Stomach (tissue), 4 donors: ENCODE measurements around the gene MAPK1.

Experiments
- EP300 ChIP-seq: sonication (generic); formaldehyde crosslinking; IDR thresholded peaks from one replicate; pipeline ENCODE4 v1.6.1; 2017; ENCODE audit warnings: antibody characterized with exemption
- POLR2A ChIP-seq, 4 donors: fragments of 450-650 bp; IDR thresholded peaks; one replicate each; pipeline ENCODE4 v1.6.1; 2016; ENCODE audit warnings: antibody characterized with exemption in 4 of 4, control low read depth in 2 of 4, mild to moderate bottlenecking in 1 of 4, moderate library complexity in 1 of 4
- POLR2AphosphoS5 ChIP-seq, 3 donors: sonication (generic); formaldehyde crosslinking; IDR thresholded peaks; one replicate each; pipeline ENCODE4 v1.6.1; 2016; ENCODE audit warnings: antibody characterized with exemption in 3 of 3
- TF ChIP-seq, protein P1 (sequence below), 7 experiments: fragments of 450-650 bp in 4 of 7; fragments of 200-600 bp in 3 of 7; sonication (generic) in 3 of 7; IDR thresholded peaks; one replicate each; pipeline ENCODE4 v1.5.1; 2016 to 2019; ENCODE audit warnings: antibody characterized with exemption in 7 of 7, control low read depth in 2 of 7, mild to moderate bottlenecking in 1 of 7

DNA sequence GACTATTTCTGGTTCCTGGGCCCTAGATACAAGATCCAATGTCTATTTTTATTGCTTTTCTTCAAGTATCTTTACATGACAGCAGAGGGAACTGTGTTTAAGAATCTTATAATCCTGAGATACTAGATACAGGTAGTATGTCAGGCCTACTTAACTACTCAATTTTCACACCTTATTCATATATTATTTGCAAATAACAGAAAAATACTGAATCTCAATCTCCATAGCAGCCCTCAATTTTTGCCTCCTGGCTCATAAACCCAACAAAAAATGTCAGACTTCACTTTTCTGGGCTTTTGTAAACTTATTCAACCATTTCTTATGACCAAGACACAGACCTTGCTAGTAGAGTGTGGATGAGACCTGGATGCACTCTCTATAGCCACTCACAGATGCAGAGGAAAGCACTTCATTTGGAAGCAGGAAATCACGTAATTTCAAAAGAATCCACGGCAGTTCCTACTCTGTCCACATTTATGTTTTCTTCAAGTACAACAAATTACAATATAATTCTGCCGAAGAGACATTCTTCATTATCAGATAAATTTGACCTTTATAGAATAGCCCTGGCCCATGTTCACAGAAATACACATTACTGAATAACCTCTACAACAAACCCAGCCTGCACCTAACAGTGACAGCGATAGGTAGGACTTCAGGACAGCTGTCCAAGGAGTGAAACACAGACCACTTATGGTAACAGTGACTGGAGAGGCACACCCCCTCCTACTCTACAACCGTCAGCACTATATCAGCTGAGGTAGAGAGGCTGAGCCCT is 69.8 kb downstream of the MAPK1 start:
- no peak for TF ChIP-seq POLR2A (IDR thresholded peaks at IDR 0.05)
- TF ChIP-seq, protein P1, sequence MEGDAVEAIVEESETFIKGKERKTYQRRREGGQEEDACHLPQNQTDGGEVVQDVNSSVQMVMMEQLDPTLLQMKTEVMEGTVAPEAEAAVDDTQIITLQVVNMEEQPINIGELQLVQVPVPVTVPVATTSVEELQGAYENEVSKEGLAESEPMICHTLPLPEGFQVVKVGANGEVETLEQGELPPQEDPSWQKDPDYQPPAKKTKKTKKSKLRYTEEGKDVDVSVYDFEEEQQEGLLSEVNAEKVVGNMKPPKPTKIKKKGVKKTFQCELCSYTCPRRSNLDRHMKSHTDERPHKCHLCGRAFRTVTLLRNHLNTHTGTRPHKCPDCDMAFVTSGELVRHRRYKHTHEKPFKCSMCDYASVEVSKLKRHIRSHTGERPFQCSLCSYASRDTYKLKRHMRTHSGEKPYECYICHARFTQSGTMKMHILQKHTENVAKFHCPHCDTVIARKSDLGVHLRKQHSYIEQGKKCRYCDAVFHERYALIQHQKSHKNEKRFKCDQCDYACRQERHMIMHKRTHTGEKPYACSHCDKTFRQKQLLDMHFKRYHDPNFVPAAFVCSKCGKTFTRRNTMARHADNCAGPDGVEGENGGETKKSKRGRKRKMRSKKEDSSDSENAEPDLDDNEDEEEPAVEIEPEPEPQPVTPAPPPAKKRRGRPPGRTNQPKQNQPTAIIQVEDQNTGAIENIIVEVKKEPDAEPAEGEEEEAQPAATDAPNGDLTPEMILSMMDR (IDR thresholded peaks at IDR 0.05), result no peak
- no peak for TF ChIP-seq POLR2AphosphoS5 (IDR thresholded peaks at IDR 0.05)
- TF ChIP-seq EP300, result no peak
